GM12878 (cell line): ENCODE results near the gene DNMT1.

Experiments used
- CBX5 ChIP-seq: sonication (generic); IDR thresholded peaks from 2 replicates; pipeline ENCODE4 v1.6.1; 2016; ENCODE audit warnings: low read depth, moderate library complexity, mild to moderate bottlenecking, inconsistent platforms
- EZH2 ChIP-seq: IDR thresholded peaks from 2 replicates; pipeline ENCODE4 v1.6.1; 2012; ENCODE audit warnings: low read depth, mild to moderate bottlenecking, control low read depth, inconsistent platforms, low read length, borderline replicate concordance; ENCODE audit not compliant: control insufficient read depth
- GATAD2B ChIP-seq: fragments of 450-650 bp; conservative IDR thresholded peaks from 2 replicates; pipeline ENCODE4 v1.6.1; 2017; ENCODE audit warnings: low read depth, mild to moderate bottlenecking, moderate library complexity
- HDAC6 ChIP-seq: fragments of 200-600 bp; sonication (generic); IDR thresholded peaks from one replicate; pipeline ENCODE4 v1.8.0; 2017; ENCODE audit warnings: antibody characterized with exemption; ENCODE audit not compliant: unreplicated experiment
- RAD21 ChIP-seq: IDR thresholded peaks from 2 replicates; pipeline ENCODE4 v1.6.1; 2011; ENCODE audit warnings: mild to moderate bottlenecking, low read depth, low read length, moderate library complexity; ENCODE audit not compliant: insufficient read depth
- SP1 ChIP-seq: IDR thresholded peaks from one replicate; pipeline ENCODE4 v1.6.1; 2011; ENCODE audit warnings: low read depth, low read length
- STAT1 ChIP-seq: fragments of 450-650 bp; conservative IDR thresholded peaks from 2 replicates; pipeline ENCODE4 v1.6.1; 2014; ENCODE audit warnings: antibody characterized with exemption, mild to moderate bottlenecking
- SUZ12 ChIP-seq: fragments of 200-600 bp; sonication (generic); IDR thresholded peaks from one replicate; pipeline ENCODE4 v1.6.1; 2018; ENCODE audit warnings: antibody characterized with exemption, mild to moderate bottlenecking; ENCODE audit not compliant: unreplicated experiment
- YY1 ChIP-seq: IDR thresholded peaks from 2 replicates; pipeline ENCODE4 v1.6.1; 2011; ENCODE audit warnings: low read depth, mild to moderate bottlenecking, low read length
- TF ChIP-seq, protein P1 (sequence below): fragments of 150-350 bp; IDR thresholded peaks from 2 replicates; pipeline ENCODE4 v1.6.1; 2014; ENCODE audit warnings: mild to moderate bottlenecking, low read depth, low read length
- TF ChIP-seq, protein P2 (sequence below), 3 experiments: IDR thresholded peaks in 2 of 3; conservative IDR thresholded peaks in 1 of 3; 2 replicates each; pipeline ENCODE4 v1.5.1; 2011; ENCODE audit warnings: low read depth in 3 of 3, low read length in 3 of 3, mild to moderate bottlenecking in 3 of 3, control low read depth in 2 of 3, moderate library complexity in 2 of 3, inconsistent platforms in 1 of 3, mixed read lengths in 1 of 3; ENCODE audit not compliant: control insufficient read depth in 2 of 3, insufficient read depth in 1 of 3; ENCODE audit errors: extremely low read depth in 1 of 3

DNA sequence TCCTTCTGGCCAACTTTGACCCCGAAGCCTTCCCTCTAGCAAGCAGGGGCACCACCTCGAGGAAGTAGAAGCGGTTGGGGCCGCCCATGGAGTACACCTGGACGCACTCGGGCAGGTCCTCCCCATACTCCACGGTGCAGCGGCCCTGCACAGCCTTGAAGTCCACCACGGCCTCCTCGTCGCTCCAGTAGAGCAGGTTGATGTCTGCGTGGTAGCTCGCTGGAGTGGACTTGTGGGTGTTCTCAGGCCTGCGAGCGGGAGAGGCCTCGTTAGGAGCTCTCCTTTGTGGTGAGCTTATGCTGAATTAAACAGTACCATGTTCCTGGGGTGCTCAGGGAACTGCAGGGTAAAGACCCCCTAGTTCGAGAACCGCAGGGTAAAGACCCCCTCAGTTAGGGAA, 52.8 kb downstream of the DNMT1 start:
- TF ChIP-seq RAD21, result no peak
- TF ChIP-seq, protein P1, sequence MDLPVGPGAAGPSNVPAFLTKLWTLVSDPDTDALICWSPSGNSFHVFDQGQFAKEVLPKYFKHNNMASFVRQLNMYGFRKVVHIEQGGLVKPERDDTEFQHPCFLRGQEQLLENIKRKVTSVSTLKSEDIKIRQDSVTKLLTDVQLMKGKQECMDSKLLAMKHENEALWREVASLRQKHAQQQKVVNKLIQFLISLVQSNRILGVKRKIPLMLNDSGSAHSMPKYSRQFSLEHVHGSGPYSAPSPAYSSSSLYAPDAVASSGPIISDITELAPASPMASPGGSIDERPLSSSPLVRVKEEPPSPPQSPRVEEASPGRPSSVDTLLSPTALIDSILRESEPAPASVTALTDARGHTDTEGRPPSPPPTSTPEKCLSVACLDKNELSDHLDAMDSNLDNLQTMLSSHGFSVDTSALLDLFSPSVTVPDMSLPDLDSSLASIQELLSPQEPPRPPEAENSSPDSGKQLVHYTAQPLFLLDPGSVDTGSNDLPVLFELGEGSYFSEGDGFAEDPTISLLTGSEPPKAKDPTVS, result no peak
- TF ChIP-seq SP1, result no peak
- no peak for TF ChIP-seq EZH2
- TF ChIP-seq CBX5, result no peak
- TF ChIP-seq GATAD2B, result no peak
- no peak for TF ChIP-seq YY1
- no peak for TF ChIP-seq HDAC6
- TF ChIP-seq STAT1, result no peak
- TF ChIP-seq, protein P2, sequence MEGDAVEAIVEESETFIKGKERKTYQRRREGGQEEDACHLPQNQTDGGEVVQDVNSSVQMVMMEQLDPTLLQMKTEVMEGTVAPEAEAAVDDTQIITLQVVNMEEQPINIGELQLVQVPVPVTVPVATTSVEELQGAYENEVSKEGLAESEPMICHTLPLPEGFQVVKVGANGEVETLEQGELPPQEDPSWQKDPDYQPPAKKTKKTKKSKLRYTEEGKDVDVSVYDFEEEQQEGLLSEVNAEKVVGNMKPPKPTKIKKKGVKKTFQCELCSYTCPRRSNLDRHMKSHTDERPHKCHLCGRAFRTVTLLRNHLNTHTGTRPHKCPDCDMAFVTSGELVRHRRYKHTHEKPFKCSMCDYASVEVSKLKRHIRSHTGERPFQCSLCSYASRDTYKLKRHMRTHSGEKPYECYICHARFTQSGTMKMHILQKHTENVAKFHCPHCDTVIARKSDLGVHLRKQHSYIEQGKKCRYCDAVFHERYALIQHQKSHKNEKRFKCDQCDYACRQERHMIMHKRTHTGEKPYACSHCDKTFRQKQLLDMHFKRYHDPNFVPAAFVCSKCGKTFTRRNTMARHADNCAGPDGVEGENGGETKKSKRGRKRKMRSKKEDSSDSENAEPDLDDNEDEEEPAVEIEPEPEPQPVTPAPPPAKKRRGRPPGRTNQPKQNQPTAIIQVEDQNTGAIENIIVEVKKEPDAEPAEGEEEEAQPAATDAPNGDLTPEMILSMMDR (IDR thresholded peaks at IDR 0.05 in 2 of 3, conservative IDR thresholded peaks at IDR 0.05 in 1 of 3; ENCODE audit: control insufficient read depth in 2 of 3, extremely low read depth in 1 of 3, insufficient read depth in 1 of 3, low read depth in 3 of 3, low read length in 3 of 3), result no peak
- TF ChIP-seq SUZ12, result no peak
